Inflammatory macrophage treated with lipopolysaccharide for 1 hour (primary cell): ENCODE results near the gene NAALADL1.
"Not testable (repeated sequence)": the region's sequence is repeated elsewhere in the genome, so short reads cannot be mapped to it uniquely, and the experiment has no call there.

Experiments
- DNase-seq, 2 donors: peaks; one replicate each; pipeline ENCODE4 v3.0.0-alpha.2; 2020 to 2022

Gene NAALADL1

DNA sequence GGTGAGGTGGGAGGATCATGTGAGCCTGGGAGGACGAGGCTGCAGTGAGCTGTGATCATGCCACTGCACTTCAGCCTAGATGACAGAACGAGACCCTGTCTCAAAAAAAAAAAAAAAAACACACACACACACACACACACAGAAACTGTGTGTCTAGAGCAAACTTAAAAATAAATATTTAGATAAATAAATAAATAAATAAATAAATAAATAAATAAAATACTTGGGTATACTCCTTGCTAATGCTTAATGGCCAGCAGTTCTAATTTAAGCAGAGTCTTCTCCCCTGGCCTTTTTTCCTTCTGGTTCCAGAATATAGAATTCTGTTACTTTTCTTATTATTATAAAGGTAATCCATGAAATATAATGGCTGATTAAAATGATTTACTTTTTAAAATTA is 49.5 kb downstream of the NAALADL1 start:
- DNase-seq: no peak

DNA sequence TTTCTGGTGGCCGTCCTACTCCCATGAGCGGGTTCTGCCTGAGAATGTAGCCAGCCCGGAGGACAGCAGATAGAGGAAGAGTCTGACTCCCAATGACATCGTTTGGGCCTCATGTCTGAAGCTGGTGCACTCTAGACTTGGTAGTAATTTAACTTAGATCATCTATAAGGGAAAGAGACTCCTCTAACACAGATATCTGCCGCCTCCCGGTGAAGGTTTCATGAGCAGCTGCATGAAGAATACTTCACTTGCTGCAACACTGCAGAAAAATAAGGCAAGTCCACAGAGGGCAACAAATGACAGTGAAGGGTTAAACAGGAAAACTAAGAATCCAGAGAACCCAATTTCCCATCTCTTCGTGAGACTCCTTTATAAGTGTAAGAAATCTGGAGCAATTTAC is 50.3 kb downstream of the NAALADL1 start:
- DNase-seq: no peak

DNA sequence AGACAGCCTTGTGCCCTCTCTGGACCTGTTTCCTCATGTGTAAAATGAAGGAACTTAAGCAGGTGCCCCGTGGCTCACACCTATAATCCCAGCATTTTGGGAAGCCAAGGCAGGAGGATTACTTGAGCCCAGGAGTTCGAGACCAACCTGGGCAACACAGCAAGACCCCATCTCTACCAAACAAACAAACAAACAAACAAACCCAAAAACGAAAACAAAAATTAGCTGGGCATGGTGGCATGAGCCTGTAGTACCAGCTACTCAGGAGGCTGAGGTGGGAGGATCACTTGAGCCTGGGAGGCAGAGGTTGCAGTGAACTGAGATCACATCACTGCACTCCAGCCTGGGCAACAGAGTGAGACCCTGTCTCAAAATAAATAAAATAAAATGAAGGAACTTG is 54.4 kb downstream of the NAALADL1 start:
- DNase-seq: not testable (repeated sequence)

- no peak for DNase-seq
Observed at GRCh38 chr11:65003282-65003681, 55.1 kb downstream of the NAALADL1 start.

- no peak for DNase-seq
Observed at GRCh38 chr11:65002706-65003105, 55.6 kb downstream of the NAALADL1 start.

- DNase-seq: no peak
Observed at GRCh38 chr11:64999478-64999877, 58.9 kb downstream of the NAALADL1 start.

- DNase-seq: no peak
Observed at GRCh38 chr11:64998690-64999431, 59.5 kb downstream of the NAALADL1 start.

DNA sequence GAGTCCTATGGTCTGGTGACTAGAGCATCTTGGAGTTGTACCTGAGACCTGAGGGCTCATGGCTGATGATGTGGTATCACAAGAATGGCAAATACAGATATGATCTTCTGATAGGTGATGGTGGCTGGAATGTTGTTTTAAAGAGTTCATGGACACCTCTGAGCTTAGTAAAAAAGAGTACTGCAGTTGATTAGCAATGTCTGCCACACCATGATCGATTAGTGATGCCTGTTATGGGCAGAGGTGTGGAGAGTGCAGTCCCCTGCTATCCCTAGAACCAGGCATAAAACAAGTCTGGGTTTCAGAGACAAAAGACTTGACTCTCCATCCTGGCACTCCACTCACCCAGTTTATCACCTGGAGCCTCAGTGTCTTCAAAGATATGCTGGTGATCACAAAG is 60.2 kb downstream of the NAALADL1 start:
- DNase-seq: no peak

- peak; percentile 80 to 94 for DNase-seq
Observed at GRCh38 chr11:64996710-64997380, 61.5 kb downstream of the NAALADL1 start, which contains the start of gene BATF2. Gene BATF2 (minus strand): TSS chr11:64996971. CDS start chr11:64996914, 57 bp downstream.

GRCh38 chr11:64996327-64996709 is 62.0 kb downstream of the NAALADL1 start:
- DNase-seq: no peak
